Activated naive CD8-positive, alpha-beta T cell treated with anti-CD3 and anti-CD28 coated beads, Interleukin-2, amount 50 U/mL, for 24 hours (primary cell): ENCODE data around the gene ZBTB16.
"Not testable (repeated sequence)": the region's sequence is repeated elsewhere in the genome, so short reads cannot be mapped to it uniquely, and the experiment has no call there.

Source experiments
- ATAC-seq: fragments of 150-1000 bp; cut with Tn5 transposase; one replicate; pipeline ENCODE4 v1.10.0; 2021
- DNase-seq: peaks from one replicate; pipeline ENCODE4 v3.0.0; 2021
- H3K27ac Mint-ChIP-seq: one replicate; pipeline ENCODE4 v1.8.0; 2021; ENCODE audit warnings: mild to moderate bottlenecking, mixed read lengths
- H3K27me3 Mint-ChIP-seq: one replicate; pipeline ENCODE4 v1.8.0; 2021; ENCODE audit warnings: mixed read lengths
- H3K36me3 Mint-ChIP-seq: one replicate; pipeline ENCODE4 v1.8.0; 2021; ENCODE audit warnings: low read depth, mixed read lengths
- H3K4me1 Mint-ChIP-seq: one replicate; pipeline ENCODE4 v1.8.0; 2021; ENCODE audit warnings: mixed read lengths
- H3K4me3 Mint-ChIP-seq: one replicate; pipeline ENCODE4 v1.8.0; 2021; ENCODE audit warnings: mild to moderate bottlenecking, moderate library complexity, mixed read lengths
- H3K9me3 Mint-ChIP-seq: one replicate; pipeline ENCODE4 v1.8.0; 2021; ENCODE audit warnings: mixed read lengths

ZBTB16 gene

DNA sequence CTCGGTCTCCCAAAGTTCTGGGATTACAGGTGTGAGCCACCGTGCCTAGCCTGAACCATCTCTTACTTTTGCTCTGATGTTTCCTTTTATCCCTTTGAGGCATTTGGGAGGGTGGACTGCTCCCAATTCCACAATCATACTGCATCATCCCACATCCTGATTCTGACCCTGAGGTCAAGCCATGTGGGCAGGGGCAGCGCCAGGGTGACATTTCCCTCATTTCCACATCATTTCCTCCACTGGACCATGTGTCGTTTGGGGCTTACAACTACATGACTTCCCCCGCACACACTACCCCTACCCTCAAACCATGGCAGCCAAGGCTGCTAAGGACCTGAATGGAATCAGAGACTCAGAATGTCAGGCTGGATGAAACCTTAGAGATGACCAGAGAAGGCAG lies 26.4 kb upstream of the ZBTB16 start:
- no peaks in the 10 kb centered on the region for H3K9me3 Mint-ChIP-seq
- H3K36me3 Mint-ChIP-seq = no peaks in the 10 kb centered on the region
- peaks cover 5% of the 10 kb centered on the region for H3K4me1 Mint-ChIP-seq
- DNase-seq (no peak), ATAC-seq (no peak)
- H3K27me3 Mint-ChIP-seq = peaks cover 7% of the 10 kb centered on the region
- H3K27ac Mint-ChIP-seq = no peak overlapping the region
- H3K4me3 Mint-ChIP-seq = no peak overlapping the region

DNA sequence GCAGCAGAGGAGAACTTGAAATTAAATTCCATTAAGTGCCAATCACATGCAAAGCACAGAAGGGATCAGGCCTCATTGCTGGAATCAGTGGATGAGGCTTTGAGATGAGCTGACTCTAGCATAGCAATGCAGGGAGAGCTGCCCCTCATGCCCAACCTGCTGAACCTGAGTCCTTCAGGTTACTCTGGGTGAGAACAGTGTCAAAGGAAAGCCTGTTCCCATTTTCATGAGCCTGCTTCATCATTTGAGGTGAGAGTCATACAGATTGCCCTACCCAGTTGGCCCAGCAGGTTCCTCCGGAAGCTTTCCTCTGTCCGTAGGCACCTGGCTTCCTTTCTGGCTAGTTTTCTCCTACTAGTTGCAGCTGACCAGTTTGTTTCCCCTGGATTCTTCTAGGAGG lies 25.9 kb upstream of the ZBTB16 start:
- Mint-ChIP-seq H3K9me3 (no peaks in the 10 kb centered on the region), H3K36me3 (no peaks in the 10 kb centered on the region), H3K27ac (no peak overlapping the region), H3K4me3 (no peak overlapping the region), H3K4me1 (peaks cover 5% of the 10 kb centered on the region), H3K27me3 (peaks cover 3% of the 10 kb centered on the region)
- DNase-seq = no peak
- ATAC-seq = no peak

DNA sequence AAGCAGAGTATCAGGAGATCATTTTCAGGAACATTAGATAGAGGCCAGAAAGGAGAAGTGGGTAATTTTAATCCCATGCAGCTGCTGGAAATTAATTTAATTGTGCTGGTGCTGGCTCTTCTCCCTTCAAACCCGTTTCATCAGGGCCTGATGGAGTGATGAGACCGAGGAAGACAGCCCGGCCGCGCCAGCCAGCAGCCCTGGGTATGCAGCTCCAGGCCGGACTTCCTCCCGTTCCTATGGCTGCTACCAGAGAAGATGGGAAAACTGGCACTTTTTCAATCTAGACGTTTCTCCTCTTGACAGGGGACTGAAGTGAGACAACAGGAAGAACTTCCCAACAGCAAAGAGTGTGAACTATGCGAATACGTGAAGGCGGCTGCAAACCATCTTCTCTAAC lies 24.6 kb upstream of the ZBTB16 start:
- no peaks in the 10 kb centered on the region for H3K9me3 Mint-ChIP-seq
- ATAC-seq (no peak), DNase-seq (no peak)
- no peak overlapping the region for H3K27ac Mint-ChIP-seq
- no peaks in the 10 kb centered on the region for H3K36me3 Mint-ChIP-seq
- no peak overlapping the region for H3K4me3 Mint-ChIP-seq
- H3K27me3 Mint-ChIP-seq = peaks cover 3% of the 10 kb centered on the region
- H3K4me1 Mint-ChIP-seq = peaks cover 5% of the 10 kb centered on the region

DNA sequence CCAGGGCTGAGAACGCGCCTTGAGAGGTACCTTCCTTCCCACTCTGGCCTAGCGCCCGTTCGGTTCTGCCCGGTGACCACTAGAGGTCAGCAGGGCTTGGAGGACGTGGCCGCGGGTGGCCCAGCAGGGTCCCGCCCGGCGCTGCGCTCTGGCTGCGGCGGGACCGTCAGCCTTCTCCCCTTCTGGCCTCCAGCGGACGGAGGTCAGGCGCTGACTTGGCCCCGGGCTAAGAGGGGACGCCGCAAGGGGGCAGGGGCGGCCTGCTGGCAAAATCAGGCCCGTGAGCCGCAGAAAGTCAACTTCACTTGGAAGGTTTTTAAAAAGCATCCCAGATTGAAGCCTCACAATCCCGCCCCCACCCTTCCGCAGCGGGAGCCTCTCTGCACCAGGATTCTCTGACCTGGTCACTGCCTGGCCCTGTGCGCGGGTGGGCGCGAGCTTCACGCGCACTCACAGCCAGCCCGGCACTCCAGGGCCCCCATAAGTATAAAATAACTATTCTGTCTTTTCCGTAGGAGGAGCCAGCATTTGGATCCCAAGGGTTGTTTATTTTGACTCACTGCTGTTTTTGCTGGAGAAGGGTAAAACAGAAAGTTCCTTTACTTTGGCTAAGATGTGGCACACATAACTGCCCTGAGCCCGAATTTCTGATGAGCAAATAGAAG lies 23.2 kb upstream of the ZBTB16 start:
- no peaks in the 10 kb centered on the region for H3K36me3 Mint-ChIP-seq
- no peak overlapping the region for H3K4me3 Mint-ChIP-seq
- peak; percentile 86 for ATAC-seq
- no peak overlapping the region for H3K27ac Mint-ChIP-seq
- peaks cover 3% of the 10 kb centered on the region for H3K27me3 Mint-ChIP-seq
- H3K4me1 Mint-ChIP-seq = peaks cover 5% of the 10 kb centered on the region
- H3K9me3 Mint-ChIP-seq = no peaks in the 10 kb centered on the region
- peak; percentile 61 for DNase-seq

DNA sequence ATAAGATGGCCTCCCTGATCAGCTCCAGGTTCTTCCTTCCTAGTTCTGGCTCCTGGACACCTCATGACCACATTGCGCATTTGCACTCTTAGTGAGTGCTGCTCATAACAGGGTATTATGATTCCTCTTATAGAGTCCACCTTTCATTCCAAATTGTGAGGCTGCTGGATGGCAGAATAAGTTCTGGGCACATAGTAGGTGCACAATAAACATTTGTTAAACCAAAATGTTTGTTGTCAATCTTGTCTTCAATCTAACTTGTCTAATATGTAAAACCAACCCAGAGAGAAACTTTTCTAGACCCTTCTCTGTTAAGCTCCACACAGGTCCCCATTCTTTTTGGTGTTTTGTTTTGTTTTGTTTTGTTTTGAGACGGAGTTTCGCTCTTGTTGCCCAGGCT lies 22.6 kb upstream of the ZBTB16 start:
- Mint-ChIP-seq H3K27ac (no peak overlapping the region), H3K36me3 (no peaks in the 10 kb centered on the region), H3K4me3 (no peak overlapping the region)

DNA sequence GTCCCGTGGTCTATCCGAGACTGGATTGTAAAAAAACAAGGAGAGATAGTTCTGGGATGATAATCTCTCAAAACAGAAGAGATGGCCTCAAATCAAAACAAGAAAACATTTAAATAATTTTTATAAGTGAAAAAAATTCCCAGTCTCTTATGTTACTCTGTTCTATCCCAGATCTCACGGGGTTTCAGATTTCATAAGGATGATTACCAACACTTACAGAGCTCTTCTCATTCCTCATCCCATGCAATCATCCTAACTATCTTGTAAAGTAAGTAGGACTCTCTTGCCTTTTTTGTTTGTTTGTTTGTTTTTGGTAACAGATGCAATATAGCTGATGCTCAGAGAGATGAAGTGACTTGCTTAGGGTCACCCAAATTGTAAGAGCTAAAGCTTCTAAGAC lies 20.0 kb upstream of the ZBTB16 start:
- H3K4me1 Mint-ChIP-seq = peaks cover 10% of the 10 kb centered on the region
- H3K36me3 Mint-ChIP-seq = no peaks in the 10 kb centered on the region
- H3K4me3 Mint-ChIP-seq = no peak overlapping the region
- DNase-seq (no peak), ATAC-seq (no peak)
- H3K27ac Mint-ChIP-seq = no peak overlapping the region
- H3K9me3 Mint-ChIP-seq = no peaks in the 10 kb centered on the region
- no peaks in the 10 kb centered on the region for H3K27me3 Mint-ChIP-seq

More for the DNA sequence above, 22.6 kb upstream of the ZBTB16 start:
- H3K4me1 Mint-ChIP-seq = peaks cover 5% of the 10 kb centered on the region
- DNase-seq (no peak), ATAC-seq (no peak)
- H3K9me3 Mint-ChIP-seq = no peaks in the 10 kb centered on the region
- H3K27me3 Mint-ChIP-seq = peaks cover 3% of the 10 kb centered on the region

DNA sequence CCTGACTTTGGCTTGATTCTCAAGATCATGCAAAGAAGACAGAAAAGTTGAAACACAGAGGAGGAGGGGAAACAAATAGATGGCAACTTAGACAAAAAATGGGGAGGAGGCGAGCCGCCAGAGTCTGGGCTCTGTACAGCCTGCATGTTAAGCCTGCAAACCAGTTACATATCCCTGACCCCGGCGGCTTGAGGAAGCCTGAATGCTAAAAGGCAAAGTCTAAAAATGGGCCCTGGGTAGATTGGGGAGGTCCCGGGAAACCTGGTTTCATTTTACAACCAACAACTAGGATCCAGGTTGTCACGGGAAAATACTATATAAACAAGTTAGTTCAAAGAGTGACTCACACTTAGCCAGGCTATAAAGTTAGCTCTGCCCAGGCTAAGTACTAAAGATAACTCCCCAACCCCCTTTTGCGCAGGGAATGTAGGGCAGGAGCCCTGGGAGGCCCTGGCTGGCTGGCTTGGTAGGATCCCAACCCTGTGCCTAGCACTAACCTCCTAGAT lies 18.8 kb upstream of the ZBTB16 start:
- DNase-seq (no peak), ATAC-seq (no peak)
- H3K36me3 Mint-ChIP-seq = no peaks in the 10 kb centered on the region
- H3K9me3 Mint-ChIP-seq = no peaks in the 10 kb centered on the region
- no peaks in the 10 kb centered on the region for H3K27me3 Mint-ChIP-seq
- H3K4me1 Mint-ChIP-seq = peaks cover 13% of the 10 kb centered on the region
- H3K27ac Mint-ChIP-seq = no peak overlapping the region
- no peak overlapping the region for H3K4me3 Mint-ChIP-seq

DNA sequence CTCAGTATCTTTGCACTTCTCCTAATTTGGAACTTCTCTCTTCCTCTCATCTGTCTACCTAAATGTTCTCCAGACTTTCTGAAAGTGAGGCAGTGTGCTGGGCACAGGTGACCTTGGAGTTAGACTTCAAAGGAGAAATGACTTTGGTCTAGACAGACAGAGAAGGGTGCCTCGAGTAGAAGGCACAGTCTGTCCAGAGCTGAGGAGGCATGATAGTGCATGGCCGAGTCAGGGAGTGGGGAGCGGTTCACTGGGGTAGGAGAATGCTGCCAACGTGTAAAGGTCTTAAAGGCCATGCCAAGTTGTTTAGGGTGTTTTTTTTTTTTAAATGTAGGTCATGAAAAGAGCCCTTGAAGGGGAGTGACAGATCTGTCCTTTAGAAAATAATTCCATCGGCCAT lies 17.3 kb upstream of the ZBTB16 start:
- Mint-ChIP-seq H3K4me3 (no peak overlapping the region), H3K27me3 (no peaks in the 10 kb centered on the region), H3K36me3 (no peaks in the 10 kb centered on the region), H3K4me1 (peaks cover 8% of the 10 kb centered on the region), H3K9me3 (no peaks in the 10 kb centered on the region), H3K27ac (no peak overlapping the region)
- no peak for DNase-seq
- ATAC-seq = no peak

DNA sequence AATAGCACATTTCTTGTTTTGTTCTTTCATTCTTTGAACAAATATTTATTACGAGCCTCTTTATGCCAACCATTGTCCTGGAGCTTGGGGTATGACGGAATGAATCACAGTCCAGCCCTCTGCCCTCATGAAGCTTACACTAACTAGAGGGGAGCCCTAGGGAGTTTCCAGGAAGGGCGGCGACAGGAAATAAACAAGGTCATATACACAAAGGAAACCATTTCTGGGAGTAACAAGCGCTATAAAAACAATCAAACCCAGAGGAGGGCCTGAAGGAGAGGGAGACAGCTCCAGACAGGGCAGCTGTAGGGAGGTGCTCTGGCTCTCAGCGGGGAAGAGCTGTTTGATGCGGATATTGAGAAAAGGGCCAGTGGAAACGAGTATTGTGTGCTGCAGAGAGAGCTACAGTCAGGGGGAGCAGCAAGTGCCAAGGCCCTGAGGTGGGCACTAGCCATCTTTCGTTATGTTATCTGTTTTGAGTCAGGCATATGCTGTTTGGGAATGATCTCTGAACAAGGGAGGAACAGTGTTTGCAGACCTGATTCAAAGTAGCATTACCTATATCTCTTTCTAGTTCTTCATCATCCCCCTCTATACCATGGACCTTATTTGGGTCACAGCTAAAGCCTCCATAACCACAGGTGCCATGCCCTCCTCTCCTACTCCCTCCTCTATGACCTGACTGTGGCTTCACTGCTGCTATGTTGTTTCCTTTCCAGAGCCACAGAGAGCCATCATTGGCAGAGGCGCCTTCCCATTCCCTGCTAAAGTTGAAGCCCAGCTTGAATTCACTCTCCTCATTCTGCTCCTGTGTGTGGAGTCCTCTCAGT lies 15.3 kb upstream of the ZBTB16 start:
- ATAC-seq (no peak), DNase-seq (no peak)
- Mint-ChIP-seq H3K9me3 (no peaks in the 10 kb centered on the region), H3K27me3 (no peaks in the 10 kb centered on the region), H3K36me3 (no peaks in the 10 kb centered on the region), H3K4me3 (no peak overlapping the region), H3K4me1 (peaks cover 8% of the 10 kb centered on the region), H3K27ac (no peak overlapping the region)

DNA sequence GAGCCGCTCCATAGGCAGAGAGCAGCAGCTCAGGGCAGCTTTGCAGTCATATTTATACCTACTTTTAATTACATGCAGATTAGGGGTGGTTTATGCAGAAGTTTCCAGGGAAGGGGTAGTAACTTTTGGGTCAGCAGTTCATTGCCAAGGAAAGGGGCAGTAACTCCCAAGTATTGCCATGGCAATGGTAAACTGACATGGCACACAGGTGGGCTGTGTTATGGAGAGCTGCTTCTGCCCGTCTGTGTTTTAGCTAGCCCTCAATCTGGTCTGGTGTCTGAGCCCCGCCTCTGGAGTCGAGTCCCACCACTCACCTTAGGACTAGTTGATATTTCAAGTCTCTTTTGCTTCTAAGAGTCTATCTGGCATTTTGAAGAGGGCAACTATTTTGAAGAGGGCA lies 12.2 kb upstream of the ZBTB16 start:
- Mint-ChIP-seq H3K4me1 (peaks cover 8% of the 10 kb centered on the region), H3K27ac (no peak overlapping the region), H3K36me3 (no peaks in the 10 kb centered on the region), H3K27me3 (peaks cover 4% of the 10 kb centered on the region), H3K4me3 (no peak overlapping the region), H3K9me3 (no peaks in the 10 kb centered on the region)
- ATAC-seq (no peak), DNase-seq (no peak)

DNA sequence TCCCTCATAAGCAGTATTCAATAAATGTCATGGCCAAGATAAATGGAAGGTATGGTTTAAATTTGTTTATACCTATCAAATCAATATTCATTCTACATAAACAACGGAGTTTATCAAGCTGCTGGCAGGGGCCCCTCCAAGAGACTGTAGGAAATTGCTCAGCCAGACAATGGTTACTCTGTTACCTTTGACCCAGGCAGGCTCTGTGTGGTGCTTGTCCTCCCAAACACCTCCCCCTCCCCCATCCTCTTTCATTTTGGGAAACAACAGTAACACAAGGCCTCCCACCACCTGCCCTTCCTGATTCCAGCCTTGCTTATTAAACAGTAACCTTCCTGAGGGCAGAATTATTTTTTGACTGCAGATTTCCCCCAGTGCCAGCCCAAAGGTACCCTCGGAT lies 10.5 kb upstream of the ZBTB16 start:
- H3K4me3 Mint-ChIP-seq = no peak overlapping the region
- ATAC-seq (no peak), DNase-seq (no peak)
- H3K27me3 Mint-ChIP-seq = peaks cover 4% of the 10 kb centered on the region
- H3K4me1 Mint-ChIP-seq = peaks cover 5% of the 10 kb centered on the region
- H3K36me3 Mint-ChIP-seq = no peaks in the 10 kb centered on the region
- no peaks in the 10 kb centered on the region for H3K9me3 Mint-ChIP-seq
- no peak overlapping the region for H3K27ac Mint-ChIP-seq

DNA sequence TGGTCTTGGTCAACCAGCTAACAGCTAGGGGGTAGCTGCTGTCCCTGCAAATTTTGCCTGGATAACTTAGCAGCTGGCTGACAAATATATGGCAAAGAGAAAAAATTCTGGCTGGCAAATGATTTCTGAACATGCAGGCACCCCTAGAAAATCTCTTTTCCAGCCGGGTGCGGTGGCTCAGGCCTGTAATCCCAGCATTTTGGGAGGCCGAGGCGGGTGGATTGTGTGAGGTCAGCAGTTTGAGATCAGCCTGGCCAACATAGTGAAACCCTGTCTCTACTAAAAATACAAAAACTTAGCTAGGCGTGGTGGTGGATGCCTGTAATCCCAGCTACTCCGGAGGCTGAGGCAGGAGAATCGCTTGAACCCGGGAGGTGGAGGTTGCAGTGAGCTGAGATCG lies 9.7 kb upstream of the ZBTB16 start:
- not testable (repeated sequence) for H3K4me3 Mint-ChIP-seq, H3K9me3 Mint-ChIP-seq, DNase-seq, H3K27me3 Mint-ChIP-seq, H3K27ac Mint-ChIP-seq, H3K36me3 Mint-ChIP-seq, ATAC-seq, H3K4me1 Mint-ChIP-seq

DNA sequence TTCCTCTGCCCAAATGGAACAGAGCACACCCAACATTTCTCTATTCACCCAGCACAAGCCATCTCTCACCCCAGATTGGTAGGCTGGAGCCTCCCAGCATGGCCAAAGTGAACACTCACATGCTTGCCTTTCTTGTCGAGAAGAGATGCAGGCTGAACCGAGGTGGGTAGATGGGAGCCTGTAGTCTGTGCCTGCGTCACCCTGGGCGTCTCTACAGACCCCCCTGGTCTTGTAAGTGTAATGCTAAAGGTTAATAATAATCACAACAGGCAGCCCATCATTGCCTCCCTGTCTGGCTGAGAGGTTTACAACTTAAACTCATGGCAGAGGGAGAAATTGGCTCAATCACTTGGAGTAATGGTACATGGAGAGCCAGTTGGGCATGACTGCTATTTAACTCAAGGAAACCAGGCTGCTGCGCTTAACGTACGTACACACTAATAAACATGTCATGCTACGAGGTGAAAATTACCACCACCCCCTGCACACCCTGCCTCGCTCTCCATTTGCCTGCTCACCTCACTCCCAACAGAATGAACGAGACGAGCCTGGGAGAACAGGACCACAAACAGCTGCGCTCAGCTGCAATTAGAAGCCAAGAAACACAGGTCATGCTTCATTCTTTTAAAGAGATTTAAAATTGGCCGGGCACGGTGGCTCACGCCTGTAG lies 9.1 kb upstream of the ZBTB16 start:
- H3K27ac Mint-ChIP-seq = no peak overlapping the region

DNA sequence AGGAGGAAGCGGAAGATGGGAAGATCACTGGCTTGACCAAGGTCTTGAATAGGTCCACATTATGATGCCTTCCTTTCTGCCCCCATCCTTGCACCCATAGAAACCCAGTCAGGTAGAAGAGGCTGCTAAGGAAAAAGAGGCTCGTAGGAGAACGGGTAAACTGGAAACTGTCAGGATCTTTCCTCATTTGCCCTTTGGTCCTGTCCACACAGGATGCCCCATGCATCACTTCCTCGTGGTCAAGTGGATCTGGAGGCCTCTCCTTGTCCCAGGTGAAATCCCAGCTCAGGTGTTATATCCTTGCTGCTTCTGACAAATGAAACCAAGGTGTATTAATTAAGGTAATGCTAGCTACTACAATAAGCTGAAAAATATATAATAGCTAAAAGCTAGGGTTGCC lies 8.0 kb upstream of the ZBTB16 start:
- H3K27me3 Mint-ChIP-seq = peaks cover 5% of the 10 kb centered on the region
- H3K36me3 Mint-ChIP-seq = no peaks in the 10 kb centered on the region
- DNase-seq = no peak
- no peaks in the 10 kb centered on the region for H3K4me1 Mint-ChIP-seq
- no peaks in the 10 kb centered on the region for H3K9me3 Mint-ChIP-seq
- ATAC-seq = no peak
- H3K27ac Mint-ChIP-seq = no peak overlapping the region
- H3K4me3 Mint-ChIP-seq = no peak overlapping the region

More for the DNA sequence above, 9.1 kb upstream of the ZBTB16 start:
- H3K4me3 Mint-ChIP-seq = no peak overlapping the region
- no peak for ATAC-seq
- no peak for DNase-seq
- H3K27me3 Mint-ChIP-seq = peaks cover 4% of the 10 kb centered on the region
- no peaks in the 10 kb centered on the region for H3K36me3 Mint-ChIP-seq
- H3K4me1 Mint-ChIP-seq = no peaks in the 10 kb centered on the region
- H3K9me3 Mint-ChIP-seq = no peaks in the 10 kb centered on the region

DNA sequence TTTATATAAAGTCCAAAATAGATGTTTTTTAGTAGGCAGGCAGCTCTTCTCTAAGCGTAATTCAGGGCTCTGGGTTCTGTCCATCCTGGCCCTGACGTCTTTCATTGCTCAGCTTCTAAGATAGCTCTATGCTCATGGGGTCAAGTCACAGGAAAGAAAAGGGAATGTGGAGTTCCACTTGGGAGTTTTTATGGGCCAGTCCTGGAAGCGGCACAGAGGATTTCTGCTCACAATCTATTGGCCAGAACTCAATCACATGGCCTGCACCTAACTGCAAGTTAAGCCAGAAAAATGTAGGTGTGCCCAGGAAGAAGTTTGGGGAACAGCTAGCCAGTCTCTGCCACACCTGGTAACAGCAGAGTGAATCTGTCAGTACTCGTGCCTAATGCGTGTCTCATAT lies 7.4 kb upstream of the ZBTB16 start:
- H3K36me3 Mint-ChIP-seq = no peaks in the 10 kb centered on the region
- no peak overlapping the region for H3K4me3 Mint-ChIP-seq
- no peak overlapping the region for H3K27ac Mint-ChIP-seq
- DNase-seq (no peak), ATAC-seq (no peak)
- H3K9me3 Mint-ChIP-seq = no peaks in the 10 kb centered on the region
- no peaks in the 10 kb centered on the region for H3K4me1 Mint-ChIP-seq
- peaks cover 10% of the 10 kb centered on the region for H3K27me3 Mint-ChIP-seq
